DND-41 (cell line): ENCODE data around the gene MYO1E.

Source experiments
- CTCF ChIP-seq: IDR thresholded peaks from 2 replicates; pipeline ENCODE4 v1.5.1; 2012; ENCODE audit warnings: borderline replicate concordance, low read length, moderate library complexity, mild to moderate bottlenecking; ENCODE audit not compliant: poor library complexity, severe bottlenecking; ENCODE audit errors: extremely low read depth
- EZH2 ChIP-seq: IDR thresholded peaks from 3 replicates; pipeline ENCODE4 v1.6.1; 2012; ENCODE audit warnings: borderline replicate concordance, low read depth, mild to moderate bottlenecking, moderate library complexity, low read length, inconsistent platforms; ENCODE audit not compliant: severe bottlenecking

GRCh38 chr15:59116771-59117170 is 255.9 kb downstream of the MYO1E start:
- no peak for TF ChIP-seq CTCF
- TF ChIP-seq EZH2: no peak
